CD14-positive monocyte (primary cell): ENCODE measurements around the gene ZDBF2. TPM values are rescaled to one million over a fixed set of nuclear protein-coding genes. Genes with fewer than 3 reads are reported as not detected.

Experiments
- DNase-seq, 3 donors: peaks; one replicate each; pipeline ENCODE4 v3.0.0-alpha.2; 2011 to 2022
- H2AFZ ChIP-seq: 2 replicates; pipeline ENCODE4 v1.6.0; 2012; ENCODE audit warnings: mild to moderate bottlenecking, low read depth, low read length, inconsistent platforms; ENCODE audit not compliant: insufficient read depth, poor library complexity, severe bottlenecking
- H3K27ac ChIP-seq, 2 donors: 1 replicate in 1 of 2; 2 replicates in 1 of 2; pipeline ENCODE4 v1.5.1; 2012 to 2013; ENCODE audit warnings: low read length in 2 of 2, control low read depth in 1 of 2, inconsistent platforms in 1 of 2, low read depth in 1 of 2, mild to moderate bottlenecking in 1 of 2
- H3K27me3 ChIP-seq, 2 donors: one replicate each; pipeline versions ENCODE4 v1.6.0 to v1.6.1; 2011 to 2013; ENCODE audit warnings: low read length in 2 of 2; ENCODE audit not compliant: control insufficient read depth in 2 of 2, insufficient read depth in 2 of 2
- H3K36me3 ChIP-seq, 2 donors: replicated peaks in 1 of 2; 1 replicate in 1 of 2; 2 replicates in 1 of 2; pipeline versions ENCODE4 v1.5.1 to v1.6.1; 2012 to 2013; ENCODE audit warnings: low read length in 2 of 2, control low read depth in 1 of 2, inconsistent platforms in 1 of 2, mild to moderate bottlenecking in 1 of 2; ENCODE audit not compliant: insufficient read depth in 2 of 2, control insufficient read depth in 1 of 2
- H3K4me1 ChIP-seq, 2 donors: 1 replicate in 1 of 2; 2 replicates in 1 of 2; pipeline versions ENCODE4 v1.5.1 to v1.6.1; 2012 to 2013; ENCODE audit warnings: low read length in 2 of 2, control low read depth in 1 of 2, inconsistent platforms in 1 of 2, mild to moderate bottlenecking in 1 of 2, moderate library complexity in 1 of 2; ENCODE audit not compliant: insufficient read depth in 2 of 2, control insufficient read depth in 1 of 2
- H3K4me2 ChIP-seq: replicated peaks from 2 replicates; pipeline ENCODE3; 2012; ENCODE audit warnings: low read length, moderate library complexity, mild to moderate bottlenecking; ENCODE audit not compliant: poor library complexity, severe bottlenecking; ENCODE audit errors: extremely low read depth
- H3K4me3 ChIP-seq, 3 experiments: fragments of 200-600 bp in 1 of 3; sonication (generic) in 1 of 3; replicated peaks in 1 of 3; 1 replicate in 2 of 3; 2 replicates in 1 of 3; pipeline ENCODE4 v1.5.1; 2011 to 2013; ENCODE audit warnings: low read length in 3 of 3, mild to moderate bottlenecking in 3 of 3, control low read depth in 2 of 3, low read depth in 2 of 3, inconsistent platforms in 1 of 3, moderate library complexity in 1 of 3
- H3K79me2 ChIP-seq: 2 replicates; pipeline ENCODE4 v1.6.0; 2012; ENCODE audit warnings: mild to moderate bottlenecking, control low read depth, inconsistent platforms, low read length, moderate library complexity; ENCODE audit not compliant: insufficient read depth
- H3K9ac ChIP-seq: 2 replicates; pipeline ENCODE4 v1.6.0; 2017; ENCODE audit warnings: low read length, mild to moderate bottlenecking; ENCODE audit not compliant: insufficient read depth, poor library complexity, severe bottlenecking
- H3K9me3 ChIP-seq, 2 donors: replicated peaks in 1 of 2; 1 replicate in 1 of 2; 2 replicates in 1 of 2; pipeline versions ENCODE4 v1.5.1 to v1.6.1; 2012 to 2013; ENCODE audit warnings: low read length in 2 of 2, control low read depth in 1 of 2; ENCODE audit not compliant: control insufficient read depth in 1 of 2, insufficient read depth in 1 of 2
- H4K20me1 ChIP-seq: 2 replicates; pipeline ENCODE4 v1.6.0; 2012; ENCODE audit warnings: mild to moderate bottlenecking, low read length, control low read depth, moderate library complexity; ENCODE audit not compliant: insufficient read depth
- H3K27ac Mint-ChIP-seq, 7 donors: one replicate each; pipeline ENCODE4 v1.8.0; 2020; ENCODE audit warnings: mild to moderate bottlenecking in 7 of 7, mixed read lengths in 7 of 7, moderate library complexity in 6 of 7, inconsistent platforms in 2 of 7
- H3K27me3 Mint-ChIP-seq, 3 donors: one replicate each; pipeline ENCODE4 v1.8.0; 2021 to 2022; ENCODE audit warnings: low read depth in 3 of 3, mild to moderate bottlenecking in 3 of 3, mixed read lengths in 3 of 3, moderate library complexity in 3 of 3, inconsistent platforms in 1 of 3
- H3K36me3 Mint-ChIP-seq, 2 donors: one replicate each; pipeline ENCODE4 v1.8.0; 2020; ENCODE audit warnings: mixed read lengths in 2 of 2, inconsistent platforms in 1 of 2, mild to moderate bottlenecking in 1 of 2
- H3K4me1 Mint-ChIP-seq: one replicate; pipeline ENCODE4 v1.8.0; 2020; ENCODE audit warnings: mild to moderate bottlenecking, mixed read lengths
- H3K4me3 Mint-ChIP-seq, 2 donors: one replicate each; pipeline ENCODE4 v1.8.0; 2020; ENCODE audit warnings: mild to moderate bottlenecking in 2 of 2, mixed read lengths in 2 of 2, moderate library complexity in 1 of 2
- H3K9me3 Mint-ChIP-seq, 7 donors: one replicate each; pipeline ENCODE4 v1.8.0; 2020 to 2022; ENCODE audit warnings: mixed read lengths in 7 of 7, mild to moderate bottlenecking in 6 of 7, moderate library complexity in 6 of 7, inconsistent platforms in 2 of 7
- WGBS: methylation state at CpG from one replicate; pipeline ENCODE4 v1.1.5; 2013; ENCODE audit warnings: missing lambda C conversion rate; ENCODE audit not compliant: insufficient coverage; 5-methylcytosine and 5-hydroxymethylcytosine counted together
- intact Hi-C, 2 donors: fragments of 100-400 bp; cut with micrococcal nuclease; formaldehyde crosslinking; loops; one replicate each; pipeline versions ENCODE4 v1.15.0 to v1.15.1; 2023
- polyA plus RNA-seq, 3 donors: library from polyadenylated mRNA; depleted of rRNA in 1 of 3; unstranded in 2 of 3; stranded (reverse) in 1 of 3; fragments of 300-500 nt in 2 of 3; fragments of >200 nt in 1 of 3; fragmentation: Illumina TruSeq in 2 of 3; gene quantifications; 1 replicate in 2 of 3; 2 replicates in 1 of 3; pipeline ENCODE4 v1.2.3, GENCODE V29; 2012 to 2021
- TF ChIP-seq, protein P1 (sequence below): fragments of 200-600 bp; IDR thresholded peaks from one replicate; pipeline ENCODE4 v1.8.0; 2022; ENCODE audit warnings: antibody characterized with exemption, mild to moderate bottlenecking

The ZDBF2 gene
- polyA plus RNA-seq, 3 donors, result 0.16 to 0.18 TPM; not detected in 1

DNA sequence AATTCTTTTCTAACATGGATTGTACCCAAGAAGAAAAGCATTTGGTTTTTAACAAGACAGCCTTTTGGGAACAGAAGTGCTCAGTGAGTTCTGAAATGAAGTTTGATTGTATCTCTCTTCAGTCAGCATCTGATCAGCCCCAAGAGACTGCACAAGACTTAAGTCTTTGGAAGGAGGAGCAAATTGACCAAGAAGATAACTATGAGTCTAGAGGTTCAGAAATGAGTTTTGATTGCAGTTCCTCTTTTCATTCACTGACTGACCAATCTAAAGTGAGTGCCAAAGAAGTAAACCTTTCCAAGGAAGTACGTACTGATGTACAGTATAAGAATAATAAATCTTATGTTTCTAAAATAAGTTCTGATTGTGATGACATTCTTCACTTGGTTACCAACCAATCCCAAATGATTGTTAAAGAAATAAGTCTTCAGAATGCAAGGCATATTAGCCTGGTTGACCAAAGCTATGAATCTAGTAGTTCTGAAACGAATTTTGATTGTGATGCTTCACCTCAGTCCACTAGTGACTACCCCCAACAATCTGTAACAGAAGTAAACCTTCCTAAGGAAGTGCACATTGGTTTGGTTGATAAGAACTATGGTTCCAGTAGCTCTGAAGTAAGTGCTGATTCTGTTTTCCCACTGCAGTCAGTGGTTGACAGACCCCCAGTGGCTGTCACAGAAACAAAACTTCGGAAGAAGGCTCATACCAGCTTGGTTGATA, 31.2 kb downstream of the ZDBF2 start:
- H3K27ac ChIP-seq, result no peak overlapping the region
- H3K9me3 Mint-ChIP-seq, result peaks cover 0 to 3% (median 0%) of the 10 kb centered on the region in 7 donors

DNA sequence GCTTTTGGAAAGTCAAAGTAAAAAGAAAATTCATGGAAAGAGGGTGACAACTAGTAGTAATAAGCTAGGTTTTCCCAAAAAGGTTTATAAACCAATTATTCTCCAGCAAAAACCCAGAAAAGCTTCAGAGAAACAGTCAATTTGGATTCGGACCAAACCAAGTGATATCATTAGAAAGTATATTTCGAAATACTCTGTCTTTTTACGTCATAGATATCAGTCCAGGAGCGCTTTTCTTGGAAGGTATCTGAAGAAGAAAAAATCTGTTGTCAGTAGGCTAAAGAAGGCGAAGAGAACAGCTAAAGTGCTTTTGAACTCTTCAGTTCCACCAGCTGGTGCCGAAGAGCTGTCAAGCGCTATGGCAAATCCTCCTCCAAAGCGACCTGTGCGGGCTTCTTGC, 36.6 kb downstream of the ZDBF2 start:
- no peak overlapping the region for H3K9ac ChIP-seq
- Mint-ChIP-seq H3K27ac (no peak overlapping the region), H3K4me3 (no peak overlapping the region), H3K27me3 (peaks cover 0 to 3% (median 3%) of the 10 kb centered on the region in 3 donors), H3K4me1 (no peaks in the 10 kb centered on the region), H3K9me3 (peaks cover 0 to 3% (median 0%) of the 10 kb centered on the region in 7 donors), H3K36me3 (no peaks in the 10 kb centered on the region)
- DNase-seq, result no peak
- H3K4me2 ChIP-seq, result no peak overlapping the region
- H3K9me3 ChIP-seq, result no peaks in the 10 kb centered on the region
- H4K20me1 ChIP-seq, result no peaks in the 10 kb centered on the region
- no peaks in the 10 kb centered on the region for H3K79me2 ChIP-seq
- no peak overlapping the region for H3K4me3 ChIP-seq
- no peaks in the 10 kb centered on the region for H3K36me3 ChIP-seq
- no peak overlapping the region for H2AFZ ChIP-seq
- no peaks in the 10 kb centered on the region for H3K4me1 ChIP-seq
- TF ChIP-seq, protein P1, sequence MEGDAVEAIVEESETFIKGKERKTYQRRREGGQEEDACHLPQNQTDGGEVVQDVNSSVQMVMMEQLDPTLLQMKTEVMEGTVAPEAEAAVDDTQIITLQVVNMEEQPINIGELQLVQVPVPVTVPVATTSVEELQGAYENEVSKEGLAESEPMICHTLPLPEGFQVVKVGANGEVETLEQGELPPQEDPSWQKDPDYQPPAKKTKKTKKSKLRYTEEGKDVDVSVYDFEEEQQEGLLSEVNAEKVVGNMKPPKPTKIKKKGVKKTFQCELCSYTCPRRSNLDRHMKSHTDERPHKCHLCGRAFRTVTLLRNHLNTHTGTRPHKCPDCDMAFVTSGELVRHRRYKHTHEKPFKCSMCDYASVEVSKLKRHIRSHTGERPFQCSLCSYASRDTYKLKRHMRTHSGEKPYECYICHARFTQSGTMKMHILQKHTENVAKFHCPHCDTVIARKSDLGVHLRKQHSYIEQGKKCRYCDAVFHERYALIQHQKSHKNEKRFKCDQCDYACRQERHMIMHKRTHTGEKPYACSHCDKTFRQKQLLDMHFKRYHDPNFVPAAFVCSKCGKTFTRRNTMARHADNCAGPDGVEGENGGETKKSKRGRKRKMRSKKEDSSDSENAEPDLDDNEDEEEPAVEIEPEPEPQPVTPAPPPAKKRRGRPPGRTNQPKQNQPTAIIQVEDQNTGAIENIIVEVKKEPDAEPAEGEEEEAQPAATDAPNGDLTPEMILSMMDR, result no peak
- no peaks in the 10 kb centered on the region for H3K27me3 ChIP-seq
- intact Hi-C loops, result no loop called here
- WGBS, result 90% methylated on average over 4 of the region's 9 CpGs
- no peak overlapping the region for H3K27ac ChIP-seq

More for the DNA sequence above, 31.2 kb downstream of the ZDBF2 start:
- intact Hi-C loops, result no loop called here
- 88% methylated on average over 1 of the region's 3 CpGs for WGBS
- H3K4me3 ChIP-seq, result no peak overlapping the region
- H3K9ac ChIP-seq, result no peak overlapping the region
- no peaks in the 10 kb centered on the region for H4K20me1 ChIP-seq
- H3K36me3 ChIP-seq, result no peaks in the 10 kb centered on the region
- no peaks in the 10 kb centered on the region for H3K4me1 Mint-ChIP-seq
- no peaks in the 10 kb centered on the region for H3K9me3 ChIP-seq
- H3K4me3 Mint-ChIP-seq, result no peak overlapping the region
- H3K4me1 ChIP-seq, result no peaks in the 10 kb centered on the region
- H2AFZ ChIP-seq, result no peak overlapping the region
- TF ChIP-seq, protein P1, result no peak
- H3K27ac Mint-ChIP-seq, result no peak overlapping the region
- no peaks in the 10 kb centered on the region for H3K36me3 Mint-ChIP-seq
- no peaks in the 10 kb centered on the region for H3K79me2 ChIP-seq
- DNase-seq, result no peak
- no peak overlapping the region for H3K4me2 ChIP-seq
- H3K27me3 ChIP-seq, result no peaks in the 10 kb centered on the region
- H3K27me3 Mint-ChIP-seq, result peaks cover 0 to 3% (median 3%) of the 10 kb centered on the region in 3 donors
